Trophoblast cell (in vitro differentiated cells and primary cell): ENCODE results near the gene ITPR1.

Experiments used
- DNase-seq, 2 donors: peaks; one replicate each; pipeline ENCODE4 v3.0.0-alpha.2; 2016
- H2AFZ ChIP-seq: 2 replicates; pipeline ENCODE4 v1.6.1; 2013; ENCODE audit warnings: low read length, moderate library complexity, mild to moderate bottlenecking; ENCODE audit not compliant: insufficient read depth, poor library complexity
- H2AK5ac ChIP-seq: 2 replicates; pipeline ENCODE4 v1.6.1; 2013; ENCODE audit warnings: mild to moderate bottlenecking, low read length
- H2BK120ac ChIP-seq: 2 replicates; pipeline ENCODE4 v1.6.1; 2013; ENCODE audit warnings: low read length, mild to moderate bottlenecking, moderate library complexity; ENCODE audit not compliant: insufficient read depth, poor library complexity
- H2BK12ac ChIP-seq: 2 replicates; pipeline ENCODE4 v1.6.1; 2013; ENCODE audit warnings: mild to moderate bottlenecking, low read length, moderate library complexity
- H2BK5ac ChIP-seq: 2 replicates; pipeline ENCODE4 v1.6.1; 2013; ENCODE audit warnings: low read length, low read depth, moderate library complexity, mild to moderate bottlenecking; ENCODE audit not compliant: poor library complexity
- H3K14ac ChIP-seq: 2 replicates; pipeline ENCODE4 v1.6.1; 2013; ENCODE audit warnings: mild to moderate bottlenecking, low read length
- H3K18ac ChIP-seq: 2 replicates; pipeline ENCODE4 v1.6.1; 2013; ENCODE audit warnings: mild to moderate bottlenecking, low read length
- H3K23ac ChIP-seq: 2 replicates; pipeline ENCODE4 v1.6.1; 2013; ENCODE audit warnings: low read length
- H3K27ac ChIP-seq: 2 replicates; pipeline ENCODE4 v1.5.1; 2013; ENCODE audit warnings: low read depth, mild to moderate bottlenecking, inconsistent platforms, low read length, moderate library complexity
- H3K27me3 ChIP-seq: 2 replicates; pipeline ENCODE4 v1.6.1; 2013; ENCODE audit warnings: inconsistent platforms, mild to moderate bottlenecking, low read length, moderate library complexity; ENCODE audit not compliant: insufficient read depth
- H3K36me3 ChIP-seq, 2 experiments: 1 replicate in 1 of 2; 2 replicates in 1 of 2; pipeline ENCODE4 v1.6.1; 2013; ENCODE audit warnings: low read length in 2 of 2, mild to moderate bottlenecking in 2 of 2, moderate library complexity in 1 of 2; ENCODE audit not compliant: insufficient read depth in 2 of 2, control insufficient read depth in 1 of 2
- H3K4ac ChIP-seq: 2 replicates; pipeline ENCODE4 v1.6.1; 2013; ENCODE audit warnings: low read depth, mild to moderate bottlenecking, low read length, moderate library complexity
- H3K4me1 ChIP-seq, 2 experiments: 1 replicate in 1 of 2; 2 replicates in 1 of 2; pipeline ENCODE4 v1.6.1; 2013; ENCODE audit warnings: low read length in 2 of 2, mild to moderate bottlenecking in 2 of 2, moderate library complexity in 1 of 2; ENCODE audit not compliant: insufficient read depth in 2 of 2, control insufficient read depth in 1 of 2
- H3K4me2 ChIP-seq: 2 replicates; pipeline ENCODE4 v1.6.1; 2013; ENCODE audit warnings: inconsistent platforms, mild to moderate bottlenecking, low read length, moderate library complexity
- H3K4me3 ChIP-seq: 2 replicates; pipeline ENCODE4 v1.5.1; 2013; ENCODE audit warnings: mild to moderate bottlenecking, low read depth, low read length, inconsistent platforms
- H3K79me1 ChIP-seq: one replicate; pipeline ENCODE4 v1.6.1; 2013; ENCODE audit warnings: low read length
- H3K79me2 ChIP-seq: 2 replicates; pipeline ENCODE4 v1.6.1; 2013; ENCODE audit warnings: low read length, mild to moderate bottlenecking; ENCODE audit not compliant: control insufficient read depth, insufficient read depth, poor library complexity
- H3K9ac ChIP-seq: 2 replicates; pipeline ENCODE4 v1.6.1; 2013; ENCODE audit warnings: mild to moderate bottlenecking, low read length
- H3K9me3 ChIP-seq: 2 replicates; pipeline ENCODE4 v1.6.1; 2013; ENCODE audit warnings: low read depth, mild to moderate bottlenecking, control low read depth, inconsistent platforms, low read length; ENCODE audit not compliant: insufficient read depth
- H4K12ac ChIP-seq: 2 replicates; pipeline ENCODE4 v1.6.1; 2013; ENCODE audit warnings: low read depth, mild to moderate bottlenecking, low read length, moderate library complexity
- H4K8ac ChIP-seq: 2 replicates; pipeline ENCODE4 v1.6.1; 2013; ENCODE audit warnings: low read depth, mild to moderate bottlenecking, low read length, moderate library complexity
- H4K91ac ChIP-seq: one replicate; pipeline ENCODE4 v1.6.1; 2013; ENCODE audit warnings: low read depth, mild to moderate bottlenecking, low read length, moderate library complexity
- WGBS: extraction: QIAGEN DNeasy Blood & Tissue Kit; methylation state at CpG from one replicate; pipeline ENCODE4 v1.1.7; 2013; ENCODE audit warnings: missing lambda C conversion rate; ENCODE audit not compliant: insufficient read length, insufficient coverage; ENCODE audit errors: extremely low coverage; 5-methylcytosine and 5-hydroxymethylcytosine counted together

The ITPR1 gene

GRCh38 chr3:4709341-4709740, 216.2 kb downstream of the ITPR1 start:
- no peak overlapping the region for H3K9ac ChIP-seq
- no peak overlapping the region for H3K23ac ChIP-seq
- no peak overlapping the region for H2BK5ac ChIP-seq
- H3K4me3 ChIP-seq = no peak overlapping the region
- H2BK120ac ChIP-seq = no peak overlapping the region
- no peak overlapping the region for H3K4ac ChIP-seq
- no peak overlapping the region for H4K8ac ChIP-seq
- H3K4me2 ChIP-seq = no peak overlapping the region
- H3K4me1 ChIP-seq = peaks cover 16 to 20% of the 10 kb centered on the region in 2 experiments
- H2BK12ac ChIP-seq = no peak overlapping the region
- H3K36me3 ChIP-seq = no peaks in the 10 kb centered on the region
- H3K9me3 ChIP-seq = no peaks in the 10 kb centered on the region
- no peak overlapping the region for H4K91ac ChIP-seq
- no peak overlapping the region for H3K18ac ChIP-seq
- peaks cover 1% of the 10 kb centered on the region for H3K79me2 ChIP-seq
- no peak overlapping the region for H4K12ac ChIP-seq
- H3K79me1 ChIP-seq = peaks cover 27% of the 10 kb centered on the region
- no CpG with 5 or more reads among the region's 1 CpG for WGBS
- DNase-seq = peak; percentile 33 to 57
- H2AFZ ChIP-seq = no peak overlapping the region
- H2AK5ac ChIP-seq = no peak overlapping the region
- H3K14ac ChIP-seq = no peak overlapping the region
- H3K27ac ChIP-seq = peak overlapping the region; percentile 45
- H3K27me3 ChIP-seq = no peaks in the 10 kb centered on the region

- H4K12ac ChIP-seq = no peak overlapping the region
- H2BK5ac ChIP-seq = peak overlapping the region; percentile 25
- WGBS = no CpG with 5 or more reads among the region's 16 CpGs
- H3K18ac ChIP-seq = peak overlapping the region; percentile 50
- H3K4ac ChIP-seq = no peak overlapping the region
- peak overlapping the region; percentile 15 for H4K8ac ChIP-seq
- H2AK5ac ChIP-seq = peak overlapping the region; percentile 20
- no peak overlapping the region for H3K4me3 ChIP-seq
- H3K9ac ChIP-seq = no peak overlapping the region
- peak overlapping the region; percentile 78 for H4K91ac ChIP-seq
- no peak overlapping the region for H3K4me2 ChIP-seq
- peak overlapping the region; percentile 63 for H2BK12ac ChIP-seq
- DNase-seq = no peak
- H3K9me3 ChIP-seq = no peaks in the 10 kb centered on the region
- H3K36me3 ChIP-seq = no peaks in the 10 kb centered on the region
- H3K27ac ChIP-seq = peak overlapping the region; percentile 68
- peaks cover 1% of the 10 kb centered on the region for H3K79me2 ChIP-seq
- H2BK120ac ChIP-seq = peak overlapping the region; percentile 79
- H3K23ac ChIP-seq = no peak overlapping the region
- peaks cover 16 to 20% of the 10 kb centered on the region in 2 experiments for H3K4me1 ChIP-seq
- no peak overlapping the region for H2AFZ ChIP-seq
- no peaks in the 10 kb centered on the region for H3K27me3 ChIP-seq
- H3K14ac ChIP-seq = peak overlapping the region; percentile 75
- H3K79me1 ChIP-seq = peaks cover 28% of the 10 kb centered on the region
These were observed 217.0 kb downstream of the ITPR1 start for GRCh38 chr3:4710191-4710590.

- H2BK12ac ChIP-seq = no peak overlapping the region
- no CpG with 5 or more reads among the region's 1 CpG for WGBS
- no peak overlapping the region for H3K4ac ChIP-seq
- H2BK5ac ChIP-seq = no peak overlapping the region
- no peak overlapping the region for H3K4me3 ChIP-seq
- no peaks in the 10 kb centered on the region for H3K36me3 ChIP-seq
- no peak for DNase-seq
- H4K12ac ChIP-seq = no peak overlapping the region
- H3K9me3 ChIP-seq = no peaks in the 10 kb centered on the region
- H3K23ac ChIP-seq = no peak overlapping the region
- H3K4me1 ChIP-seq = peaks cover 11 to 14% of the 10 kb centered on the region in 2 experiments
- no peak overlapping the region for H3K4me2 ChIP-seq
- no peaks in the 10 kb centered on the region for H3K27me3 ChIP-seq
- peak overlapping the region; percentile 52 for H3K27ac ChIP-seq
- no peak overlapping the region for H3K9ac ChIP-seq
- no peak overlapping the region for H2AK5ac ChIP-seq
- no peak overlapping the region for H2BK120ac ChIP-seq
- H4K8ac ChIP-seq = no peak overlapping the region
- no peak overlapping the region for H4K91ac ChIP-seq
- H2AFZ ChIP-seq = no peak overlapping the region
- H3K14ac ChIP-seq = no peak overlapping the region
- peaks cover 25% of the 10 kb centered on the region for H3K79me1 ChIP-seq
- H3K18ac ChIP-seq = no peak overlapping the region
- H3K79me2 ChIP-seq = peaks cover 1% of the 10 kb centered on the region
These were observed 218.5 kb downstream of the ITPR1 start for GRCh38 chr3:4711680-4711992.

- Histone ChIP-seq H3K4me3 (no peak overlapping the region), H3K18ac (no peak overlapping the region), H2AFZ (no peak overlapping the region), H3K9me3 (no peaks in the 10 kb centered on the region), H4K12ac (no peak overlapping the region), H3K27ac (peak overlapping the region; percentile 52), H3K4me1 (peaks cover 11 to 16% of the 10 kb centered on the region in 2 experiments), H2BK120ac (no peak overlapping the region), H2BK12ac (no peak overlapping the region), H3K36me3 (no peaks in the 10 kb centered on the region), H2BK5ac (no peak overlapping the region), H2AK5ac (no peak overlapping the region), H3K79me2 (peaks cover 1% of the 10 kb centered on the region), H3K79me1 (peaks cover 24% of the 10 kb centered on the region), H3K27me3 (no peaks in the 10 kb centered on the region), H3K4me2 (peak overlapping the region; percentile 0), H3K4ac (no peak overlapping the region), H3K9ac (no peak overlapping the region), H3K23ac (no peak overlapping the region), H4K8ac (no peak overlapping the region), H4K91ac (no peak overlapping the region), H3K14ac (no peak overlapping the region)
- DNase-seq = peak; percentile 94 to 99
- no CpG with 5 or more reads among the region's 7 CpGs for WGBS
These were observed 219.0 kb downstream of the ITPR1 start for GRCh38 chr3:4712109-4712508.
